Activated CD4-positive, alpha-beta memory T cell treated with anti-CD3 and anti-CD28 coated beads, Interleukin-2, amount 10 ng/mL, durations not matched to agents 7 days and 5 days (primary cell): ENCODE data around the gene LMOD1. TPM values are rescaled to one million over a fixed set of nuclear protein-coding genes. Genes with fewer than 3 reads are reported as not detected.

Experiments
- CTCF ChIA-PET: fragments of 350-600 bp; sonication (Branson Sonifier 250); formaldehyde crosslinking; loops from one replicate; lab custom pipeline; 2021; ENCODE audit warnings: antibody characterized with exemption, inconsistent platforms; lab: Charles Lee
- POLR2A ChIA-PET: fragments of 350-600 bp; sonication (Branson Sonifier 250); formaldehyde crosslinking; loops from one replicate; lab custom pipeline; 2021; ENCODE audit warnings: antibody characterized with exemption; lab: Charles Lee
- DNase-seq: peaks from one replicate; pipeline ENCODE4 v3.0.0-alpha.2; 2020
- H3K27ac Mint-ChIP-seq: one replicate; pipeline ENCODE4 v1.8.0; 2021; ENCODE audit warnings: mild to moderate bottlenecking, mixed read lengths
- H3K27me3 Mint-ChIP-seq: one replicate; pipeline ENCODE4 v1.8.0; 2021; ENCODE audit warnings: mixed read lengths
- H3K36me3 Mint-ChIP-seq: one replicate; pipeline ENCODE4 v1.8.0; 2021; ENCODE audit warnings: low read depth, mixed read lengths
- H3K4me1 Mint-ChIP-seq: one replicate; pipeline ENCODE4 v1.8.0; 2021; ENCODE audit warnings: mixed read lengths
- H3K4me3 Mint-ChIP-seq: one replicate; pipeline ENCODE4 v1.8.0; 2021; ENCODE audit warnings: mild to moderate bottlenecking, mixed read lengths
- H3K9me3 Mint-ChIP-seq: one replicate; pipeline ENCODE4 v1.8.0; 2021; ENCODE audit warnings: mixed read lengths
- total RNA-seq, 2 experiments: library from RNA; stranded (reverse); gene quantifications; one replicate each; pipeline ENCODE4 v1.2.3, GENCODE V29; 2021

LMOD1 gene
- total RNA-seq, 2 experiments from 2014 or later, result not detected

GRCh38 chr1:201928266-201928665 is 18.1 kb downstream of the LMOD1 start:
- Mint-ChIP-seq H3K27me3 (peaks cover 9% of the 10 kb centered on the region), H3K4me3 (no peak overlapping the region), H3K27ac (no peak overlapping the region), H3K4me1 (no peaks in the 10 kb centered on the region), H3K36me3 (no peaks in the 10 kb centered on the region), H3K9me3 (no peaks in the 10 kb centered on the region)
- POLR2A ChIA-PET, result no interaction called here
- CTCF ChIA-PET, result no interaction called here
- DNase-seq, result no peak

- no peaks in the 10 kb centered on the region for H3K4me1 Mint-ChIP-seq
- ChIA-PET POLR2A (interaction anchor here (1.0 kb wide), 1 partner anchor 29 kb away, joined by 3 read pairs; the partner anchor contains the start of gene TIMM17A), CTCF (interaction anchor here (3.2 kb wide), 1 partner anchor 30 kb away, joined by 7 read pairs; no protein-coding TSS in a partner anchor)
- H3K4me3 Mint-ChIP-seq, result no peak overlapping the region
- no peaks in the 10 kb centered on the region for H3K36me3 Mint-ChIP-seq
- DNase-seq, result no peak
- H3K9me3 Mint-ChIP-seq, result no peaks in the 10 kb centered on the region
- H3K27me3 Mint-ChIP-seq, result peaks cover 16% of the 10 kb centered on the region
- no peak overlapping the region for H3K27ac Mint-ChIP-seq
These were observed 20.2 kb downstream of the LMOD1 start for GRCh38 chr1:201925981-201926645.

GRCh38 chr1:201925301-201925567 is 21.1 kb downstream of the LMOD1 start:
- ChIA-PET POLR2A (interaction anchor here (1.2 kb wide), 1 partner anchor 38 kb away, joined by 3 read pairs; no protein-coding TSS in a partner anchor), CTCF (interaction anchor here (0.6 to 3.2 kb wide), 3 partner anchors 29 to 170 kb away, joined by 3 to 7 read pairs (median 5); no protein-coding TSS in a partner anchor)
- peaks cover 18% of the 10 kb centered on the region for H3K27me3 Mint-ChIP-seq
- no peaks in the 10 kb centered on the region for H3K4me1 Mint-ChIP-seq
- no peak for DNase-seq
- no peak overlapping the region for H3K4me3 Mint-ChIP-seq
- H3K9me3 Mint-ChIP-seq, result no peaks in the 10 kb centered on the region
- no peaks in the 10 kb centered on the region for H3K36me3 Mint-ChIP-seq
- no peak overlapping the region for H3K27ac Mint-ChIP-seq

- POLR2A ChIA-PET, result no interaction called here
- Mint-ChIP-seq H3K36me3 (no peaks in the 10 kb centered on the region), H3K9me3 (no peaks in the 10 kb centered on the region), H3K27me3 (peaks cover 26% of the 10 kb centered on the region), H3K4me1 (no peaks in the 10 kb centered on the region), H3K4me3 (no peak overlapping the region), H3K27ac (no peak overlapping the region)
- DNase-seq, result no peak
- CTCF ChIA-PET, result interaction anchor here (1.2 kb wide), 1 partner anchor 26 kb away, joined by 3 read pairs; no protein-coding TSS in a partner anchor
These were observed 24.3 kb downstream of the LMOD1 start for GRCh38 chr1:201921952-201922558.

- ChIA-PET POLR2A (no interaction called here), CTCF (no interaction called here)
- Mint-ChIP-seq H3K4me1 (no peaks in the 10 kb centered on the region), H3K36me3 (no peaks in the 10 kb centered on the region), H3K27ac (no peak overlapping the region), H3K4me3 (no peak overlapping the region), H3K9me3 (no peaks in the 10 kb centered on the region), H3K27me3 (peaks cover 31% of the 10 kb centered on the region)
- no peak for DNase-seq
These were observed 28.0 kb downstream of the LMOD1 start for GRCh38 chr1:201918343-201918742.

GRCh38 chr1:201917362-201918033 is 28.9 kb downstream of the LMOD1 start:
- no peak overlapping the region for H3K27ac Mint-ChIP-seq
- H3K4me1 Mint-ChIP-seq, result no peaks in the 10 kb centered on the region
- no peak overlapping the region for H3K4me3 Mint-ChIP-seq
- CTCF ChIA-PET, result interaction anchor here (0.8 kb wide), 1 partner anchor 21 kb away, joined by 3 read pairs; no protein-coding TSS in a partner anchor
- DNase-seq, result no peak
- H3K27me3 Mint-ChIP-seq, result peaks cover 31% of the 10 kb centered on the region
- no peaks in the 10 kb centered on the region for H3K9me3 Mint-ChIP-seq
- POLR2A ChIA-PET, result no interaction called here
- H3K36me3 Mint-ChIP-seq, result no peaks in the 10 kb centered on the region

GRCh38 chr1:201916649-201917249 is 29.6 kb downstream of the LMOD1 start:
- H3K36me3 Mint-ChIP-seq, result no peaks in the 10 kb centered on the region
- no peak overlapping the region for H3K4me3 Mint-ChIP-seq
- no peaks in the 10 kb centered on the region for H3K4me1 Mint-ChIP-seq
- no peak overlapping the region for H3K27ac Mint-ChIP-seq
- H3K27me3 Mint-ChIP-seq, result peaks cover 25% of the 10 kb centered on the region
- CTCF ChIA-PET, result interaction anchor here (0.8 kb wide), 1 partner anchor 21 kb away, joined by 4 read pairs; no protein-coding TSS in a partner anchor
- H3K9me3 Mint-ChIP-seq, result no peaks in the 10 kb centered on the region
- POLR2A ChIA-PET, result no interaction called here
- DNase-seq, result no peak

- no peaks in the 10 kb centered on the region for H3K36me3 Mint-ChIP-seq
These were observed 31.7 kb downstream of the LMOD1 start for GRCh38 chr1:201914456-201915235.

GRCh38 chr1:201912832-201913231 is 33.5 kb downstream of the LMOD1 start:
- H3K27me3 Mint-ChIP-seq, result peaks cover 16% of the 10 kb centered on the region
- H3K4me3 Mint-ChIP-seq, result no peak overlapping the region
- no peaks in the 10 kb centered on the region for H3K4me1 Mint-ChIP-seq
- ChIA-PET POLR2A (no interaction called here), CTCF (interaction anchor here (0.9 to 1.5 kb wide), 2 partner anchors 14 to 17 kb away, joined by 3 to 8 read pairs; no protein-coding TSS in a partner anchor)
- H3K9me3 Mint-ChIP-seq, result no peaks in the 10 kb centered on the region
- no peaks in the 10 kb centered on the region for H3K36me3 Mint-ChIP-seq
- DNase-seq, result no peak
- H3K27ac Mint-ChIP-seq, result no peak overlapping the region

More at GRCh38 chr1:201914456-201915235, 31.7 kb downstream of the LMOD1 start:
- POLR2A ChIA-PET, result no interaction called here
- Mint-ChIP-seq H3K4me1 (no peaks in the 10 kb centered on the region), H3K9me3 (no peaks in the 10 kb centered on the region), H3K27me3 (peaks cover 26% of the 10 kb centered on the region), H3K4me3 (no peak overlapping the region), H3K27ac (no peak overlapping the region)
- DNase-seq, result no peak
- CTCF ChIA-PET, result no interaction called here

- Mint-ChIP-seq H3K27ac (no peak overlapping the region), H3K9me3 (no peaks in the 10 kb centered on the region), H3K36me3 (no peaks in the 10 kb centered on the region), H3K4me3 (no peak overlapping the region), H3K4me1 (no peaks in the 10 kb centered on the region), H3K27me3 (peaks cover 15% of the 10 kb centered on the region)
- DNase-seq, result no peak
- CTCF ChIA-PET, result interaction anchor here (0.9 kb wide), 1 partner anchor 16 kb away, joined by 4 read pairs; no protein-coding TSS in a partner anchor
- POLR2A ChIA-PET, result no interaction called here
These were observed 34.3 kb downstream of the LMOD1 start for GRCh38 chr1:201911826-201912571.

GRCh38 chr1:201907621-201908020 is 38.7 kb downstream of the LMOD1 start:
- CTCF ChIA-PET, result interaction anchor here (0.9 to 5.0 kb wide), 2 partner anchors 12 to 92 kb away, joined by 3 to 24 read pairs; no protein-coding TSS in a partner anchor
- peaks cover 7% of the 10 kb centered on the region for H3K27me3 Mint-ChIP-seq
- H3K4me1 Mint-ChIP-seq, result peaks cover 6% of the 10 kb centered on the region
- no peaks in the 10 kb centered on the region for H3K36me3 Mint-ChIP-seq
- no peak overlapping the region for H3K27ac Mint-ChIP-seq
- H3K9me3 Mint-ChIP-seq, result no peaks in the 10 kb centered on the region
- DNase-seq, result no peak
- POLR2A ChIA-PET, result no interaction called here
- H3K4me3 Mint-ChIP-seq, result no peak overlapping the region

GRCh38 chr1:201906336-201906735 is 40.0 kb downstream of the LMOD1 start:
- H3K27me3 Mint-ChIP-seq, result peaks cover 7% of the 10 kb centered on the region
- ChIA-PET CTCF (interaction anchor here (5.0 kb wide), 1 partner anchor 11 kb away, joined by 24 read pairs; no protein-coding TSS in a partner anchor), POLR2A (no interaction called here)
- no peak for DNase-seq
- no peaks in the 10 kb centered on the region for H3K9me3 Mint-ChIP-seq
- H3K36me3 Mint-ChIP-seq, result no peaks in the 10 kb centered on the region
- H3K4me3 Mint-ChIP-seq, result no peak overlapping the region
- H3K27ac Mint-ChIP-seq, result no peak overlapping the region
- H3K4me1 Mint-ChIP-seq, result peaks cover 6% of the 10 kb centered on the region
